HG03571 (cell line): ENCODE measurements around the gene NIPAL3.

Experiments
- ATAC-seq: cut with Tn5 transposase; IDR thresholded peaks from one replicate; pipeline ENCODE4 v1.9.1; 2021; ENCODE audit not compliant: unreplicated experiment

The NIPAL3 gene

DNA sequence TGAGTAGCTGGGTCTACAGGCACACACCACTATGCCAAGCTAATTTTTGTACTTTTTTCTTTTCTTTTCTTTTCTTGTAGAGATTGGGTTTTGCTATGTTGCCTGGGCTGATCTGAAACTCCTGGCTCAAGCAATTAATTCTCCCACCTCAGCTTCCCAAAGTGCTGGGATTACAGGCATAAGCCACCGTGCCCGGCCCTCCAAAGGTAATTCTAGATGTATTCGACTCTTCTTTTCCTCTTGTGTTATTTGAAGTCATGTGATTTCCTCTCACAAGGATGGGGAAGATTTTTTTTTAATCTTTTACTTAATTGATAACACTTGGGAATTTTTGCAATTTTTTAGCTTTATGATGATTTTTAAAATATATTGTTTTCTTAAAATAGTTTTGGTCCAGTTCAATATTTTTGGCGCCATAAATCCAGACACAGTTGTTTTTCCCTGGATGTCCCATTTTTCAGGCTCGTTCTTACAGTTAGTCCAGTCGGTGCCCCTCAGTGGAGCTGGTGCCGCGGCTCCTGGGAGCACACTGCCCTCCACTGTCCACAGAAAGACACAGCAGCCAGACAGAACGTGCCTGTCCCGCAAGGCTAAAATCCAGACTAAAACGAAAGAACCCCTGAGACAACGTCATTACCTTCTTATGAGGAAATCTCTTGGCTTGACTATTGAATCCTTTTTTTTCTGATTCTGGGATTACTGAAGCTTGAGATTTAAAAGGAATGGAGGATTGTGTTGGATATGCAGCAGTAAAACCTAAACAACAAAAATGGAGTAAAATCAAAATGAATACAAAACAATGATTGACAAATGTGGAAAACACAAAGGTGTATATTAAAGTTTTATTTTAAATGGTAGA lies 24.4 kb upstream of the NIPAL3 start:
- ATAC-seq, result peak; percentile 48

DNA sequence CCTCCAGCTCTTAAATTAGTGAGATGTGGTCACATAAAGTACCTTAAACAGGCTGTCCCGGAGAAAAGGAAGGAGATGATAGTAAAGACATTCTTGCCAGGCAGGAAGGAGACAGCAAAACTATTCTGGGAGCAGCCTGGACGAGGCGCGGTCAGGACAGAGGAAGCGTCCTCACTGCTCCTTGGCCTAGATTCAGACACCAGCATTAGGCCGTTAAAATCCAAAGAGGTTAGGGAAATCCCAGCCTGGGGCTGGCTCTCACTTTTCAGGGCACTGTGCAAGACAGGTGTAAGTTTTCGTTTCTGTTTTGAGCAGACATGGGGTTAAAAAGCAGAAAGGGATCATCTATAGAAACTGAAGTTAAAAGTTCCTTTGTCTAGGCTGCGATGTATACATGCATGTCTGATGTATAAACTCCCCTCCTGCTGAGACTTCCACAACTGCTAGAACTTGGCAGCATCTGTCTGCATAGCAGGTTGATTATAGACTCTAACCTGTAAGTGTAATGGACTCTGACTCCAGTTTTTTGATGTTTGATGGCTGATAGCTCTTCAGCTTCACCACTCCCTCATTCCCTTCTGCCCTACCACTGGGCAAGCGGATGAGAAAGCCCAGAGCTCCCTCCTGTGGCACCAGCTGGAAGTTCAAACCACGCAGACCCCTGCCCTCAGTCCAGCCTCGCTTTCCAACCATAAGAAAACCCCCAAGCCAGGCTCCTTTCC lies 23.6 kb upstream of the NIPAL3 start:
- ATAC-seq, result peak; percentile 56

- ATAC-seq, result peak; percentile 15
These were observed 23.0 kb upstream of the NIPAL3 start for GRCh38 chr1:24392604-24392946.

- ATAC-seq, result no peak
These were observed 22.5 kb upstream of the NIPAL3 start for GRCh38 chr1:24392982-24393650.

GRCh38 chr1:24393892-24394291 lies 21.7 kb upstream of the NIPAL3 start:
- ATAC-seq, result no peak

- ATAC-seq, result no peak
These were observed 15.5 kb upstream of the NIPAL3 start for GRCh38 chr1:24400065-24400464.

GRCh38 chr1:24403806-24404205 lies 11.8 kb upstream of the NIPAL3 start:
- no peak for ATAC-seq

GRCh38 chr1:24406788-24407187 lies 8.8 kb upstream of the NIPAL3 start:
- no peak for ATAC-seq

DNA sequence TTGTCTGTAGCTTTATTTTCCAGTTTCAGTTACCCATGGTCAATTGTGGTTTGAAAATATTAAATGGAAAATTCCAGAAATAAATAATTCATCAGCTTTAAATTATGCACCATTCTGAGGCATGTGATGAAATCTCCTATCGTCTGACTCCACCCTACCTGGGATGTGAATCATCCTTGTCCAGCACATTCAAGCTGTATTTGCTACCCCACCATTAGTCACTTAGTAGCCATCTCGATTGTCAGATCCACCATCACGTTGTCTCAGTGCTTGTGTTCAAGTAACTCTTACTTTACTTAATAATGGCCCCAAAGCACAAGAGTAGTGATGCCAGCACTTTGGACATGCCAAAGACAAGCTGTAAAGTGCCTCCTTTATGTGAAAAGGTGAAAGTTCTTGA lies 6.1 kb upstream of the NIPAL3 start:
- ATAC-seq, result no peak

GRCh38 chr1:24410750-24411149 lies 4.9 kb upstream of the NIPAL3 start:
- ATAC-seq, result no peak

DNA sequence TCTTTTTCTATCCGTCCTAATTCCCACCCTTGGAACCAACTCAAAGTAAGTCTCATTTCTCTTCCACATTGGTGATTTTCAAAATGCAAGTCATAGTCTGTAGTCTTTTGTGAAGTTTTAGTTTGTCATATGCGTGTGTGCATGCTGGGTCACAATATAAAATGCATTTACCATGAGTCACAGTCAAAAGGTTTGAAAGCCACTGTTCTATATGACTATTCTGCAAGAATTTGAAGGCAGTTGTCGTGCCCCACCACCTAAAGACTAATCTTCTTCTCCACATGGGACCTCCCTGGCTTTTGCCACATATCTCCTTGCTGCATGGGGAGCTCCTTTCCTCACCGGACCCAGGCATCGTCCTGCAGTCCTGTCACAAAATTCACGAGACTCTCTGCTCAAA lies 3.6 kb upstream of the NIPAL3 start:
- no peak for ATAC-seq

GRCh38 chr1:24412408-24412807 lies 3.2 kb upstream of the NIPAL3 start:
- ATAC-seq, result no peak

DNA sequence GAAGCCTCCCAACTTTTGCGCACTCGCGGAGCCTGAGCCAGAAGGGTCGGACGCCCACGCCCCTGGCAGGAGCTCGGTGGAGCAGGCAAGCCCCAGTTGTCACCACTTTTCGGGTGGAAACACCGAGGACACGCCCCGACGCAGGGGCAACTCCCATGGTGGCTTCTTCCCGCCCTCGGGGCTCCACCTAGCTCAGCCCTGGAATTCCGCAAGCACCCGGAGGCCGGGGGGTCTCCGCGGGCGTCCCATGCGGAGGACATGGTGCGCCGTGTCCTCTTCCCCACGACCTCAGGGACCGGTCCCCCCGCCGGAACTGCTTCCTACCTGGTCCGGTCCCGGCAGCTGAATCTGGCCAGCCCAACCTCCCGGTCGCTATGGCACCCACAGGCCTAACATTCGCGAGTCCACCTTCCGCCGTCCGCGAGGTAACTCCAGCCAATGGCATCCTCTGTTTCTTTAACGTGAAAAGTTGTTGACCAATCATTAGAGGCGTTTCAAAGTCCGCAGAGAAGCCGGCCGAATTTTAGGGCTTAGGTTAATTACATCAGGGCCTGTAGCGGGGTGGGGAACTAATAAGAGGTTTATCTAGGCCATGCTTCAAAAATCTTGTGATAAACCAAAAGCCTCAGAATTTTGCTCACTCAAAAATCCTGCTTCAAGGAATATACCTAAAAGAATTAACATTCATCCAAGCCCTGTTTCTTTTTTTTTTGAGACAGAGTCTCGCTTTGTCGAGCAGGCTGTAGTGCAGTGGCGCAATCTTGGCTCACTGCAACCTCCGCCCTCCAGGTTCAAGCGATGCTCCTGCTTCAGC lies 2.0 kb upstream of the NIPAL3 start, which contains the start of gene STPG1:
Gene STPG1, minus strand, starts transcription at position 433 of the 814 bp plus-strand sequence. CDS start 12,394 bp downstream, outside the sequence.
- ATAC-seq, result no peak

GRCh38 chr1:24414775-24415333 lies 748 bp upstream of the NIPAL3 start:
- ATAC-seq, result no peak

DNA sequence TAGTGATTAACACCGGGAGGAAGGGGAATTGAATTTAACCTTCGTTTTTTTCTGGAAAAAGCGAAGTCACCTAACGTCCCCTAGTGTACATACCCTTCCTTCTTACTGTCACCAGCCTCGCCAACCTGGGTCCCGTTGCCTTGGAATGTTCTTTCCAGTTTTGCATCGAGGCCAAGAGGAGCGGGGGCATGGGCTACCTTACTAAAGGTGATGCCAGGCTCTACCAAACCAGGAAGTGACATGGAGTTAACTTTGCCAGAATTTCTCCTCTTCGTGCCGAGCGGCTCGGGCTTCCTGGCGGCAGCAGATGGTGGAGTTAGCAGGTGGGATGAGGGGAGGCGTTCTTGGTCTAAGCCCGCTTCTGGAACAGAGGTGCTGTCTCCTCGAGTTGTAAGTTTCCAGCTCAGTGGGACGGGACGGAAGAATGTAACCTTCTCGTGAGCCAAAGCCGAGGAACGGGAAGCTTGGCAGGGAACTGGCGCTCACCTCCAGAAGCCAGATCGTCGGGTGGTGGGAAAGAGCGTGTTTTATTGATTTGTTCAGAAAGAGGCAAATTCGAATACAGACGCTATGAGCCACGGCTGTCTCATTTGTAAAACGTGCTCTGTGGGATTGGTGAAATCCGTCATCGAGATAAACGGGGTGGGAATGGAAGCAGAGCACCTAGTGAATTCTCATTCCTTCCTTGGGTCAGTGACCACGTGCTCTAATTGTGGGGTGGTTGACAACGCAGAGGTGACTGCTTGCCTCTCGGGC lies 486 bp downstream of the NIPAL3 start:
- ATAC-seq, result peak; percentile 10

DNA sequence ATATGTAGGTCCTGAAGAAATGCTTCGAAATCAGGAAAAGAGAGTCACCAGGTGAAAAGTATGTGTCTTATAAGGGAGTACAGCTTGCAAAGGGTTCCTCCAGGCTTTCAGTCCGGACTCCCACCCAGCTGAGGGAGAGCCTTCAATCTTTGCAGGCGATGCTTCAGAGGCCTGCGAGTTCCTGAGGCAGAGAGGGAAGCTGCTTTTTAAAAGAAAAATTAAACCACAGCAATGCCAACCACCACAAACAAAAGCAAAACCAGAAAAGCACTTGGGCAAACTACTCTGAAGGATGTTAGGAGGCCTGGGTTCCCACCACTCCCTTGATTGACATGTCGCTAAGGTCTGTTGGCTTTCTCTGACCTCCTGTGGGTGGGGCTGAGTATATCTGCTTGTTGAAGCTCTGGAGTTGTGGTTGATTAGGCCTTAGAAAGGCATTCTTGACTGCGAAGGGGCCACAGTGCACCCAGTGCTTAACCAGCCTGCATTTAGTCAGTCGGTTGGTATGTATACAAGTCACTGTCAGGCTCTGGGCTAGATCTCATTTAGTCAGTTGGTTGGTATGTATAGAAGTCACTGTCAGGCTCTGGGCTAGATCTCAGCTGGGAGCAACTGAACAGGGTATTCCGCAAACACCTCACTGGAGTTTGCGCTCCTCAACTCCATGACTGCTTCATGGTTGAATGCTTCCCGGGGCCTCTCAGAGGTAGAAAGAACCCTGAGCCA lies 1.2 kb downstream of the NIPAL3 start:
- no peak for ATAC-seq

DNA sequence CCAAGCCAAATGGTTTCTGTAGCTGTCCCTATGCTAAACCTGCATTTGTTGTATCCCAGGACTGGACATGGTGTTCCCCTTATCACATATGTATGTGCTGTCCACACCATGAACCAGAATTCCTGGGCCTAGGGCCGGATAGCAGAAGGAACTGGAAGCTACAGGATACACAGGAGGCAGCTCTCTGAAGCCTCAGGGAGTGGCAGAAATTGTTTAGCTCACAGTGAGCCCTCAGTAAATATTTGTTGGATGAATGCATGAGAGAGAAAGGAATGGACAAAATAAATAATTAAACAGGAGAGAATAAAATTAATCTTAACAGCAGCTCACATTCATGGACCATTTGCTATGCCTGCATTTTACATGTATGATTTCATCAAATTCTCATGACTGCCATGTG lies 2.1 kb downstream of the NIPAL3 start:
- no peak for ATAC-seq

DNA sequence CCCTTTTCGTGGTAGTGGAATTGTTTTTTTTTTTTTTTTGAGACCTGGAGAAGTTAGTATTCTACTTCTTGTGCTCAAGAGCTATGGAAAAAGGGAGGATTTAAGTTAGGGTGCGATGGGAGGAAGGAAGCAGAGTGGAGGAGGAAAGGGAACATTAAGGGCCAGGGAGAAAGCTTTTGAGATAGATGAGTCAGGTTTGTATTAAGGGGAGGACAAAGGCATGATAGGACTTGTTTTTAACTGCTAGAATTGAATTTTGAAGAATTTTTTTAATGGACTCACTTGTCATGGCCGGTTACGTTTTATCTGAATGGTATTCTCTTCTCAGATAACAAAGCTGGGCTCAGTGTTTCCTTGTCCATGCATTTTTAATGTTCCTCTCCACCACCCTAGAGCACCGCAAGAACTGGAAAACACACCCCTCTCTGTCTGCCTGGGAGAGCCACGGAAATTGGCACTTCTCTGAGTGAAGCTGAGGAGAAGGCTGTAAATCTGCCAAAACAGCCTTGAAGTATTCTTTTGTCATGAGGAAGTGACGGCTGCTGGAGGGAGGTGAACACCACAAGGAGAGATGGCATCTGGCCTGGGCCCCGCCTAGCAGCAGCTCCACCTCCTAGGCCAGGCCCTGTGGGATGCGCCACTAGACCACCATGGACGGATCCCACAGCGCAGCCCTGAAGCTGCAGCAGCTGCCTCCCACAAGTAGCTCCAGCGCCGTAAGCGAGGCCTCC lies 3.5 kb downstream of the NIPAL3 start:
- no peak for ATAC-seq

- no peak for ATAC-seq
These were observed 4.9 kb downstream of the NIPAL3 start for GRCh38 chr1:24420547-24420946.
